Adrenal gland (tissue), 12 donors: Measurements from ENCODE around the gene FGD3. TPM values are rescaled to one million over a fixed set of nuclear protein-coding genes. Genes with fewer than 3 reads are reported as not detected.
"Not testable (repeated sequence)": the region's sequence is repeated elsewhere in the genome, so short reads cannot be mapped to it uniquely, and the experiment has no call there.

Source experiments
- DNase-seq, 7 donors: peaks; one replicate each; pipeline ENCODE4 v3.0.0-alpha.2; 2019 to 2020
- H3K27ac ChIP-seq, 5 donors: fragments of 200-600 bp; sonication (generic) in 4 of 5; 1 replicate in 3 of 5; 2 replicates in 2 of 5; pipeline versions ENCODE4 v1.5.1 to v1.8.0; 2016 to 2020; ENCODE audit warnings: mild to moderate bottlenecking in 1 of 5
- H3K27me3 ChIP-seq: fragments of 200-600 bp; 2 replicates; pipeline ENCODE4 v1.8.0; 2021
- H3K36me3 ChIP-seq, 2 donors: fragments of 200-600 bp; replicated peaks in 1 of 2; 1 replicate in 1 of 2; 2 replicates in 1 of 2; pipeline versions ENCODE4 v1.5.1 to v1.8.0; 2018 to 2022
- H3K4me1 ChIP-seq, 2 donors: fragments of 200-600 bp; replicated peaks in 1 of 2; 1 replicate in 1 of 2; 2 replicates in 1 of 2; pipeline versions ENCODE4 v1.5.1 to v1.8.0; 2018 to 2021
- H3K4me3 ChIP-seq, 4 donors: fragments of 200-600 bp; sonication (generic) in 3 of 4; one replicate each; pipeline ENCODE4 v1.5.1; 2016 to 2018
- H3K9me3 ChIP-seq, 3 donors: fragments of 200-600 bp; sonication (generic) in 1 of 3; replicated peaks in 1 of 3; 1 replicate in 2 of 3; 2 replicates in 1 of 3; pipeline versions ENCODE4 v1.5.1 to v1.8.0; 2016 to 2021
- POLR2A ChIP-seq, 2 donors: fragments of 450-650 bp; IDR thresholded peaks; one replicate each; pipeline ENCODE4 v1.6.1; 2017; ENCODE audit warnings: antibody characterized with exemption in 2 of 2, mild to moderate bottlenecking in 2 of 2, moderate library complexity in 1 of 2
- WGBS, 4 donors: extraction: QIAGEN DNeasy Blood & Tissue Kit in 2 of 4; methylation state at CpG; one replicate each; pipeline versions ENCODE4 v1.1.5 to v1.1.7; 2013 to 2017; 5-methylcytosine and 5-hydroxymethylcytosine counted together
- intact Hi-C, 2 donors: fragments of 100-400 bp; cut with DNase I; formaldehyde crosslinking; loops; one replicate each; pipeline versions ENCODE4 v1.14.1 to v1.15.0; 2022 to 2023
- polyA plus RNA-seq, 3 donors: library from polyadenylated mRNA; stranded (reverse); fragments of 200-250 nt in 2 of 3; fragments of 350-450 nt in 1 of 3; fragmentation: Illumina TruSeq in 1 of 3; extraction: RNeasy Lipid Tissue Mini Kit (QIAGEN cat#74804) in 1 of 3; gene quantifications; one replicate each; pipeline ENCODE4 v1.2.3, GENCODE V29; 2013 to 2014
- total RNA-seq, 9 donors: library from RNA; depleted of rRNA in 4 of 9; stranded (reverse); fragments of >200 nt in 4 of 9; fragments of 120-200 nt in 1 of 9; fragmentation: NEBNext Ultra II Directional in 1 of 9; extraction: Animal tissue kit (Norgen Biotek cat#: 25700) in 1 of 9; gene quantifications; one replicate each; pipeline versions ENCODE4 v1.1.0 to v1.2.4, GENCODE V29; 2013 to 2023
- TF ChIP-seq, protein P1 (sequence below), 6 experiments: fragments of 450-650 bp in 4 of 6; fragments of 200-600 bp in 2 of 6; sonication (generic) in 1 of 6; IDR thresholded peaks; 1 replicate in 5 of 6; 2 replicates in 1 of 6; pipeline versions ENCODE4 v1.5.1 to v1.8.0; 2016 to 2021; ENCODE audit warnings: antibody characterized with exemption in 6 of 6, mild to moderate bottlenecking in 2 of 6, moderate library complexity in 1 of 6
- donor health status: healthy with polysubstance abuse.
- donor health status: Bipolar disorder and iron deficiency.
- donor health status: DM: yes; HTN: yes; CAD: no.
- donor health status: DM: no; HTN: no; CAD: no.
- donor health status: DM: no; HTN: no; CAD: no.
- donor health status: DM: yes; HTN: yes; CAD: no.

Gene FGD3
- total and polyA plus RNA-seq, 12 donors = 0.89 to 7.6 (median 5.6) TPM

DNA sequence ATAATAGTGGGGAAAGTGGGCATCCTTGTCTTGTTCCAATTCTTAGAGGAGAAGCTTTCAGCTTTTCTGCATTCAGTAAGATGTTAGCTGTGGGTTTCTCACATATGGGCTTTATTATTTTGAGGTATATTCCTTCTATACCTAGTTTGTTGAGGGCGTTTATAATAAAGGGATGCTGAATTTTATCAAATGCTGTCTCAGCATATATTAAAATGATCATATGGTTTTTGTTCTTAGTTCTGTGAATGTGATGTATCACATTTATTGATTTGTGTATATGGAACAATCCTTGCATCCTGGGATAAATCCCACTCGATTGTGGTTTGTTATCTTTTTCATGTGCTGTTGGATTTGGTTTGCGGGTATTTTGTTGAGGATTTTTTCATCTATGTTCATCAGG, 43.1 kb downstream of the FGD3 start:
- H3K4me3 ChIP-seq = no peak overlapping the region
- WGBS, 4 donors = 80 to 85% (median 83%) methylated on average over 3 of the region's 3 CpGs
- H3K9me3 ChIP-seq = no peaks in the 10 kb centered on the region
- TF ChIP-seq, protein P1, sequence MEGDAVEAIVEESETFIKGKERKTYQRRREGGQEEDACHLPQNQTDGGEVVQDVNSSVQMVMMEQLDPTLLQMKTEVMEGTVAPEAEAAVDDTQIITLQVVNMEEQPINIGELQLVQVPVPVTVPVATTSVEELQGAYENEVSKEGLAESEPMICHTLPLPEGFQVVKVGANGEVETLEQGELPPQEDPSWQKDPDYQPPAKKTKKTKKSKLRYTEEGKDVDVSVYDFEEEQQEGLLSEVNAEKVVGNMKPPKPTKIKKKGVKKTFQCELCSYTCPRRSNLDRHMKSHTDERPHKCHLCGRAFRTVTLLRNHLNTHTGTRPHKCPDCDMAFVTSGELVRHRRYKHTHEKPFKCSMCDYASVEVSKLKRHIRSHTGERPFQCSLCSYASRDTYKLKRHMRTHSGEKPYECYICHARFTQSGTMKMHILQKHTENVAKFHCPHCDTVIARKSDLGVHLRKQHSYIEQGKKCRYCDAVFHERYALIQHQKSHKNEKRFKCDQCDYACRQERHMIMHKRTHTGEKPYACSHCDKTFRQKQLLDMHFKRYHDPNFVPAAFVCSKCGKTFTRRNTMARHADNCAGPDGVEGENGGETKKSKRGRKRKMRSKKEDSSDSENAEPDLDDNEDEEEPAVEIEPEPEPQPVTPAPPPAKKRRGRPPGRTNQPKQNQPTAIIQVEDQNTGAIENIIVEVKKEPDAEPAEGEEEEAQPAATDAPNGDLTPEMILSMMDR (IDR thresholded peaks at IDR 0.05) = no peak
- no peak for TF ChIP-seq POLR2A (IDR thresholded peaks at IDR 0.05)
- no peak for DNase-seq
- no peaks in the 10 kb centered on the region for H3K4me1 ChIP-seq
- no peak overlapping the region for H3K27ac ChIP-seq
- no peaks in the 10 kb centered on the region for H3K27me3 ChIP-seq
- intact Hi-C loops = no loop called here
- no peaks in the 10 kb centered on the region for H3K36me3 ChIP-seq

DNA sequence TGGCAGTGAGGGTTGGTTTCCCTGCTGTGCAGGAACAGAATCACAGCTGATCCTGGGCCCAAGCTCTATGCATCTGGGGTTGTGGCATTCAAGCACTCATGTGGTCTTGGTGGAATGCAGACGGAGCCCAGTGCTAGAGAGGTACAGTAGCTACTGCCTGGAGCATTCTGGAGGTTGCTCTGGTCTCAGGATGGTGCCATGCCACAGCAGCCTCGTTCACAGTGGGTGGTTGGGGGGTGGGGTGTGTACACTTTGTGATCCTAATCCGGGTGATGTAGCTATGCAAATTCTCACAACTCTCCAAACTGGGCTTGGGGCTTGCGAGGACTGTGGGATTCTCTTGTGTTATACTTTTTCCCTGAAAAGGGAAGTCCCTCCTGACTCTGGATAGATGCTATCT, 45.2 kb downstream of the FGD3 start:
- H3K9me3 ChIP-seq = no peaks in the 10 kb centered on the region
- WGBS, 4 donors = 75 to 84% (median 82%) methylated on average over 4 of the region's 4 CpGs
- DNase-seq = no peak
- H3K27me3 ChIP-seq = no peaks in the 10 kb centered on the region
- no peaks in the 10 kb centered on the region for H3K36me3 ChIP-seq
- no peak overlapping the region for H3K27ac ChIP-seq
- no peak for TF ChIP-seq POLR2A (IDR thresholded peaks at IDR 0.05)
- TF ChIP-seq, protein P1 (IDR thresholded peaks at IDR 0.05) = no peak
- no peaks in the 10 kb centered on the region for H3K4me1 ChIP-seq
- no peak overlapping the region for H3K4me3 ChIP-seq
- intact Hi-C loops = no loop called here

DNA sequence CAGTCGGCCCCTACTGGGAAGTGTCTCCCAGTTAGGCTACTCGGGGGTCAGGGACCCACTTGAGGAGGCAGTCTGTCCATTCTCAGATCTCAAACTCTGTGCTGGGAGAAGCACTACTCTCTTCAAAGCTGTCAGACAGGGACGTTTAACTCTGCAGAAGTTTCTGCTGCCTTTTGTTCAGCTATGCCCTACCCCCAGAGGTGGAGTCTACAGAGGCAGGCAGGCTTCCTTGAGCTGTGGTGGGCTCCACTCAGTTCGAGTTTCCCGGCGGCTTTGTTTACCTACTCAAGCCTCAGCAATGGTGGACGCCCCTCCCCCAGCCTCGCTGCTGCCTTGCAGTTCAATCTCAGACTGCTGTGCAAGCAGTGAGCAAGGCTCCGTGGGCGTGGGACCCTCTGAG, 51.5 kb downstream of the FGD3 start:
- H3K4me3 ChIP-seq, intact Hi-C loops, H3K4me1 ChIP-seq, H3K27me3 ChIP-seq, H3K27ac ChIP-seq, DNase-seq, H3K9me3 ChIP-seq, H3K36me3 ChIP-seq: not testable (repeated sequence)
- WGBS, 4 donors = 79 to 91% (median 86%) methylated on average over 8 to 10 of the region's 10 CpGs

DNA sequence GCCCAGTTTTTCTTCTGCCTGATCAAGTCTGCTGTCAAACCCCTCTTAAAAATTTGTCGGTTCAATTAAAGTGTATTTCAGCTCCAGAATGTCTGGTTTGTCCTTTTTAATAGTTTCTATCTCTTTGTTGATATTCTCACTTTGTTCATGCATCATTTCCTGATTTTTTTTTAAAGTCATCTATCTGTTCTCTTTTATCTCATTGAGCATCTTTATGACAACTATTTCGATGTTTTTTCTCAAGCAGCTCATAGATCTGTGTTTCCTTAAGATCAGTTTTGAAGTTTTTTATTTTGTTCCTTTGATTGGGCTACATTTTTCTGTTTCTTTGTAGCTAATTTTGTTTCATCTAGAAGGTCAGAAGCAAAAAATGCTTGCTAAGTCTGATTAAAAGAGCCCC, 53.7 kb downstream of the FGD3 start:
- Histone ChIP-seq H3K4me1 (no peaks in the 10 kb centered on the region), H3K27me3 (no peaks in the 10 kb centered on the region), H3K4me3 (no peak overlapping the region), H3K36me3 (no peaks in the 10 kb centered on the region), H3K9me3 (no peaks in the 10 kb centered on the region), H3K27ac (no peak overlapping the region)
- no peak for DNase-seq
- TF ChIP-seq, protein P1 (IDR thresholded peaks at IDR 0.05) = no peak
- TF ChIP-seq POLR2A (IDR thresholded peaks at IDR 0.05) = no peak
- intact Hi-C loops = loop anchor here in 1 of 2 donors (5.0 to 10.0 kb wide), 2 partner anchors 106 to 304 kb away; no protein-coding TSS in a partner anchor
- 62 to 80% (median 76%) methylated on average over 2 of the region's 2 CpGs for WGBS, 4 donors

DNA sequence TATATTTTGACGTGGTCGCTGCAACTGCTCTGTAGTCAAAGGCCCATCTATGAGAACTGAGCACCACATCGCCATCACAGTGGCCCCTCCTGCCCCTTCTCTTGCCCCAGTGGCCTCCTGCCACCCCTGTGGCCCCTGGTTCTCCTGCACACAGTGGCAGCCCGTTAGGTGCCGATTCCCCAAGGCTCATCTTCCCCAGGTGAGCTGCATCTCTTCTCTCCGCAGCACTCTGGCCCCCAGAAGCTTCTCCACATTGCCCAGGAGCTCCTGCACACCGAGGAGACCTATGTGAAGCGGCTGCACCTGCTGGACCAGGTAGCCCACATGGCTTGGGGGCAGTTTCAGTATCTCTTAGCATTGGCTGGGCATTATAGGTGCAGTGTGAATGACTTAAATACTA, 55.4 kb downstream of the FGD3 start:
- Histone ChIP-seq H3K9me3 (no peaks in the 10 kb centered on the region), H3K36me3 (no peaks in the 10 kb centered on the region), H3K4me1 (no peaks in the 10 kb centered on the region), H3K27ac (no peak overlapping the region), H3K27me3 (no peaks in the 10 kb centered on the region), H3K4me3 (no peak overlapping the region)
- 80 to 93% (median 85%) methylated on average over 8 of the region's 8 CpGs for WGBS, 4 donors
- DNase-seq = no peak
- TF ChIP-seq, protein P1 (IDR thresholded peaks at IDR 0.05) = no peak
- TF ChIP-seq POLR2A (IDR thresholded peaks at IDR 0.05) = no peak
- intact Hi-C loops = loop anchor here in 1 of 2 donors (5.0 to 10.0 kb wide), 2 partner anchors 105 to 302 kb away; no protein-coding TSS in a partner anchor
